Measurements from ENCODE around the gene MAP3K4.
"Not testable (repeated sequence)": the region's sequence is repeated elsewhere in the genome, so short reads cannot be mapped to it uniquely, and the experiment has no call there.

Gene MAP3K4

GRCh38 chr6:161111261-161111660 lies 119.7 kb downstream of the MAP3K4 start:
- no peak for TF ChIP-seq CTCF (IDR thresholded peaks at IDR 0.05; ENCODE audit: low read depth, low read length)
- H3K4me3 ChIP-seq (ENCODE audit: low read depth, low read length): no peak overlapping the region

- TF ChIP-seq CTCF (IDR thresholded peaks at IDR 0.05; ENCODE audit: low read depth, low read length): no peak
- no peak overlapping the region for H3K4me3 ChIP-seq (ENCODE audit: low read depth, low read length)
Measured at GRCh38 chr6:161115468-161115867, 123.9 kb downstream of the MAP3K4 start.

GRCh38 chr6:161116554-161116953 lies 125.0 kb downstream of the MAP3K4 start:
- TF ChIP-seq CTCF (IDR thresholded peaks at IDR 0.05; ENCODE audit: low read depth, low read length): no peak
- no peak overlapping the region for H3K4me3 ChIP-seq (ENCODE audit: low read depth, low read length)

GRCh38 chr6:161117308-161117707 lies 125.7 kb downstream of the MAP3K4 start:
- no peak for TF ChIP-seq CTCF (IDR thresholded peaks at IDR 0.05; ENCODE audit: low read depth, low read length)
- no peak overlapping the region for H3K4me3 ChIP-seq (ENCODE audit: low read depth, low read length)

- H3K4me3 ChIP-seq (ENCODE audit: low read depth, low read length): no peak overlapping the region
- no peak for TF ChIP-seq CTCF (IDR thresholded peaks at IDR 0.05; ENCODE audit: low read depth, low read length)
Measured at GRCh38 chr6:161117942-161118341, 126.4 kb downstream of the MAP3K4 start.

- not testable (repeated sequence) for H3K4me3 ChIP-seq (ENCODE audit: low read depth, low read length)
Measured at GRCh38 chr6:161123319-161123718, 131.8 kb downstream of the MAP3K4 start.

GRCh38 chr6:161125591-161125990 lies 134.0 kb downstream of the MAP3K4 start:
- no peak for TF ChIP-seq CTCF (IDR thresholded peaks at IDR 0.05; ENCODE audit: low read depth, low read length)
- H3K4me3 ChIP-seq (ENCODE audit: low read depth, low read length): no peak overlapping the region

GRCh38 chr6:161127071-161127740 lies 135.6 kb downstream of the MAP3K4 start:
- no peak for TF ChIP-seq CTCF (IDR thresholded peaks at IDR 0.05; ENCODE audit: low read depth, low read length)
- H3K4me3 ChIP-seq (ENCODE audit: low read depth, low read length): no peak overlapping the region
